Natural killer cell (primary cell): Measurements from ENCODE around the gene ASB6. TPM values are rescaled to one million over a fixed set of nuclear protein-coding genes. Genes with fewer than 3 reads are reported as not detected.

Experiments used
- ATAC-seq, 3 donors: fragments of 150-1000 bp in 2 of 3; fragments of 200-7000 bp in 1 of 3; cut with Tn5 transposase; 1 replicate in 1 of 3; 2 replicates in 2 of 3; pipeline ENCODE4 v1.10.0; 2021; ENCODE audit warnings: mild to moderate bottlenecking in 2 of 3, moderate library complexity in 2 of 3
- DNase-seq, 2 donors: peaks; one replicate each; pipeline versions ENCODE4 v3.0.0 to v3.0.0-alpha.2; 2013 to 2021; ENCODE audit warnings: mixed read lengths in 1 of 2
- H3K27ac ChIP-seq: one replicate; pipeline ENCODE4 v1.5.1; 2013; ENCODE audit warnings: mild to moderate bottlenecking, low read length
- H3K27me3 ChIP-seq: one replicate; pipeline ENCODE4 v1.6.1; 2013; ENCODE audit warnings: low read length; ENCODE audit not compliant: control insufficient read depth, insufficient read depth
- H3K36me3 ChIP-seq: one replicate; pipeline ENCODE4 v1.6.1; 2013; ENCODE audit warnings: low read length; ENCODE audit not compliant: control insufficient read depth, insufficient read depth
- H3K4me1 ChIP-seq: one replicate; pipeline ENCODE4 v1.6.1; 2013; ENCODE audit warnings: low read length; ENCODE audit not compliant: control insufficient read depth, insufficient read depth
- H3K4me3 ChIP-seq: one replicate; pipeline ENCODE4 v1.5.1; 2013; ENCODE audit warnings: low read length
- H3K9me3 ChIP-seq: one replicate; pipeline ENCODE4 v1.6.1; 2013; ENCODE audit warnings: low read length; ENCODE audit not compliant: control insufficient read depth, insufficient read depth
- H3K27ac Mint-ChIP-seq, 2 donors: one replicate each; pipeline ENCODE4 v1.8.0; 2022; ENCODE audit warnings: mild to moderate bottlenecking in 2 of 2, mixed read lengths in 2 of 2, moderate library complexity in 1 of 2
- H3K27me3 Mint-ChIP-seq, 2 donors: one replicate each; pipeline ENCODE4 v1.8.0; 2022; ENCODE audit warnings: low read depth in 2 of 2, mixed read lengths in 2 of 2
- H3K36me3 Mint-ChIP-seq: one replicate; pipeline ENCODE4 v1.8.0; 2022; ENCODE audit warnings: mixed read lengths
- H3K4me1 Mint-ChIP-seq, 2 donors: one replicate each; pipeline ENCODE4 v1.8.0; 2022; ENCODE audit warnings: mixed read lengths in 2 of 2
- H3K4me3 Mint-ChIP-seq: one replicate; pipeline ENCODE4 v1.8.0; 2022; ENCODE audit warnings: mild to moderate bottlenecking, moderate library complexity, mixed read lengths
- H3K9me3 Mint-ChIP-seq, 2 donors: one replicate each; pipeline ENCODE4 v1.8.0; 2022; ENCODE audit warnings: mixed read lengths in 2 of 2
- whole genome bisulfite sequencing: methylation state at CpG from one replicate; pipeline ENCODE4 v1.1.7; 2013; ENCODE audit warnings: missing lambda C conversion rate; ENCODE audit not compliant: insufficient coverage; 5-methylcytosine and 5-hydroxymethylcytosine counted together
- intact Hi-C: fragments of 100-400 bp; cut with micrococcal nuclease; formaldehyde crosslinking; loops from one replicate; pipeline ENCODE4 v1.14.2; 2022
- total RNA-seq, 4 donors: library from RNA; stranded (reverse); fragments of 120-200 nt in 1 of 4; gene quantifications; one replicate each; pipeline versions ENCODE4 v1.2.3 to v1.2.4, GENCODE V29; 2013 to 2022
- TF ChIP-seq, protein P1 (sequence below): fragments of 200-600 bp; IDR thresholded peaks from one replicate; pipeline ENCODE4 v1.8.0; 2022; ENCODE audit warnings: antibody characterized with exemption

ASB6 gene
- total RNA-seq, 3 donors from 2014 or later (not counting 1 experiment from before 2014, with no cell fraction given): 21.9 to 35.4 (median 32.4) TPM

DNA sequence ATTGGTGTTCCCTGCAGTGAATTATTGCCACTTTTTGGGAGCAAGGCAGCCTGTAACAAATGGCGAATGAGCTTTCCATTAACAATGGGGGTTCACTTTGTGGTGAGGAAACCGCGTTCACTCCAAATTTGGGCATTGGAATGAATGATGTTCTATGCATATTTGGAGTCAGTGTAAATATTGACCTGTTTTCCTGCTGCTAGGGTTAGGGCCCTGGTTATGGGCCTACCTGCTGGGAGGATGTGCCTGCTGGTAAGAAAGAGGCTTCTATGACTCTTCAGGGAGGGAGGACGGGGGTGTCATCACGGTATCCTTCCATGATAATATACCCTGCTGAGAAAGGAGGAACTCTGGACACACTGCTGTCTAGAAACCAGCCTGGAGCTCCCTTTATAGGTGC, 50.0 kb downstream of the ASB6 start:
- TF ChIP-seq, protein P1, sequence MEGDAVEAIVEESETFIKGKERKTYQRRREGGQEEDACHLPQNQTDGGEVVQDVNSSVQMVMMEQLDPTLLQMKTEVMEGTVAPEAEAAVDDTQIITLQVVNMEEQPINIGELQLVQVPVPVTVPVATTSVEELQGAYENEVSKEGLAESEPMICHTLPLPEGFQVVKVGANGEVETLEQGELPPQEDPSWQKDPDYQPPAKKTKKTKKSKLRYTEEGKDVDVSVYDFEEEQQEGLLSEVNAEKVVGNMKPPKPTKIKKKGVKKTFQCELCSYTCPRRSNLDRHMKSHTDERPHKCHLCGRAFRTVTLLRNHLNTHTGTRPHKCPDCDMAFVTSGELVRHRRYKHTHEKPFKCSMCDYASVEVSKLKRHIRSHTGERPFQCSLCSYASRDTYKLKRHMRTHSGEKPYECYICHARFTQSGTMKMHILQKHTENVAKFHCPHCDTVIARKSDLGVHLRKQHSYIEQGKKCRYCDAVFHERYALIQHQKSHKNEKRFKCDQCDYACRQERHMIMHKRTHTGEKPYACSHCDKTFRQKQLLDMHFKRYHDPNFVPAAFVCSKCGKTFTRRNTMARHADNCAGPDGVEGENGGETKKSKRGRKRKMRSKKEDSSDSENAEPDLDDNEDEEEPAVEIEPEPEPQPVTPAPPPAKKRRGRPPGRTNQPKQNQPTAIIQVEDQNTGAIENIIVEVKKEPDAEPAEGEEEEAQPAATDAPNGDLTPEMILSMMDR: no peak
- Histone ChIP-seq H3K36me3 (no peaks in the 10 kb centered on the region), H3K27ac (no peak overlapping the region), H3K4me3 (no peak overlapping the region), H3K27me3 (no peaks in the 10 kb centered on the region), H3K9me3 (no peaks in the 10 kb centered on the region), H3K4me1 (peaks cover 21% of the 10 kb centered on the region)
- Mint-ChIP-seq H3K36me3 (no peaks in the 10 kb centered on the region), H3K4me3 (no peak overlapping the region), H3K9me3 (no peaks in the 10 kb centered on the region), H3K4me1 (peaks cover 0 to 20% of the 10 kb centered on the region in 2 donors), H3K27ac (no peak overlapping the region), H3K27me3 (peaks cover 26 to 30% of the 10 kb centered on the region in 2 donors)
- intact Hi-C loops: no loop called here
- 94% methylated on average over 5 of the region's 5 CpGs for WGBS
- no peak for DNase-seq
- no peak for ATAC-seq

DNA sequence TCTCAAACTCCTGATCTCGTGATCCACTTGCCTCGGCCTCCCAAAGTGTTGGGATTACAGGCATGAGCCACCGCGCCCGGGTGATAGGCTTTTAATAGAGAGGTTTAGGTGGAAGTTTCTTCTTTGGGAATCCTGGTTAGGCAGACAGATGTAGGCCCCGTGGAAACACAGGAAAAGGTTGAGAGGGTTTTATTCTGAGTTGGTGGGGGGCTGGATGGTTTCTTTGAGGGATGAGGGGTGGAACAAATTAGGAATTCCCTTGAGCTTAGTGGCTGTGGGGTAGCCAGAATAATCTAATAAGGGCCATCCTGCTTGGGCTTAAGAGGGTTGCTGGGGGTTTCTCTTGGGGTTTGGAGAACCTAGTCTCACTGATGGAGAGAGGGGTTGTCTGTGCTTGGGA, 51.5 kb downstream of the ASB6 start:
- Histone ChIP-seq H3K27ac (no peak overlapping the region), H3K36me3 (no peaks in the 10 kb centered on the region), H3K9me3 (no peaks in the 10 kb centered on the region), H3K4me1 (peaks cover 21% of the 10 kb centered on the region), H3K4me3 (no peak overlapping the region), H3K27me3 (no peaks in the 10 kb centered on the region)
- Mint-ChIP-seq H3K4me1 (peaks cover 0 to 12% of the 10 kb centered on the region in 2 donors), H3K27ac (no peak overlapping the region), H3K27me3 (peaks cover 19 to 30% of the 10 kb centered on the region in 2 donors), H3K9me3 (no peaks in the 10 kb centered on the region), H3K4me3 (no peak overlapping the region), H3K36me3 (no peaks in the 10 kb centered on the region)
- 85% methylated on average over 6 of the region's 6 CpGs for WGBS
- no peak for ATAC-seq
- no peak for DNase-seq
- intact Hi-C loops: no loop called here
- TF ChIP-seq, protein P1: no peak

DNA sequence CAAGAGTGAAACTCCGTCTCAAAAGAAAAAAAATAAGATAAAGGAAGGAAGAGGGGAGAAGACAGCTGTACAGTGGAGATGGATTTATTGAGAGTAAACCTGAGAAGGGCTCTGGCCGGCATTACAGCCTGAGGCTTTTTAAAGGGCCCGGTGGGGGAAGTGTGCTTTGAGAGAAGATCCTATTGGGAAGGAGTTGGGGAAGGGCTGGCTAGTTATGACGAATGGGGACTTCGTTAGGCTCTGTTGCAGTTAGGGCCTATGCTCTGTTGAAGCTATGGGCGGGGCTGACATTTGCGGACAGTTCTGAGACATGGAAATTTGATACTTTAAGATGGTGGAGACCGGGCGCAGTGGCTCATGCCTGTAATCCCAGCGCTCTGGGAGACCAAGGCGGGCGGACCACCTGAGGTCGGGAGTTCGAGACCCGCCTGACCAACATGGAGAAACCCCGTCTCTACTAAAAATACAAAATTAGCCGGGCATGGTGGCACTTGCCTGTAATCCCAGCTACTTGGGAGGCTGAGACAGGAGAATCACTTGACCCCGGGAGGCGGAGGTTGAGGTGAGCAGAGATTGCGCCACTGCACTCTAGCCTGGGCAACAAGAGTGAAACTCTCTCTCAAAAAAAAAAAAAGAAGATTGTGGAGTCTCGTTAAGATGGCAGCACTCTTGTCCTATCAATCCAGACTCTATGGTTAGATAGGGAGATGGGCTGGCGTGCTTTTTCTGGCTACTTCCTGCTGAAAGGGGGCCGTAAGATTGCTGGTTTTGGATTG, 54.3 kb downstream of the ASB6 start:
- intact Hi-C loops: no loop called here
- H3K27ac ChIP-seq: no peak overlapping the region
- no peak overlapping the region for H3K4me3 ChIP-seq
- Mint-ChIP-seq H3K4me1 (peaks cover 8 to 17% of the 10 kb centered on the region in 2 donors), H3K4me3 (no peak overlapping the region), H3K27ac (no peak overlapping the region), H3K27me3 (peaks cover 8 to 14% of the 10 kb centered on the region in 2 donors), H3K9me3 (no peaks in the 10 kb centered on the region), H3K36me3 (no peaks in the 10 kb centered on the region)
- no peaks in the 10 kb centered on the region for H3K27me3 ChIP-seq
- H3K36me3 ChIP-seq: no peaks in the 10 kb centered on the region
- TF ChIP-seq, protein P1: no peak
- no peaks in the 10 kb centered on the region for H3K9me3 ChIP-seq
- no peak for DNase-seq
- ATAC-seq: no peak
- WGBS: 89% methylated on average over 23 of the region's 23 CpGs
- peaks cover 39% of the 10 kb centered on the region for H3K4me1 ChIP-seq
